HUES6 (cell line): Measurements from ENCODE around the gene OR2V1.
"Not testable (repeated sequence)": the region's sequence is repeated elsewhere in the genome, so short reads cannot be mapped to it uniquely, and the experiment has no call there.

ENCODE experiments used
- H3K27ac ChIP-seq: 2 replicates; pipeline ENCODE4 v1.7.0; 2013; ENCODE audit warnings: low read depth, mild to moderate bottlenecking, low read length, inconsistent platforms
- H3K27me3 ChIP-seq: 2 replicates; pipeline ENCODE4 v1.6.1; 2013; ENCODE audit warnings: low read length; ENCODE audit not compliant: control insufficient read depth, insufficient read depth
- H3K36me3 ChIP-seq: 2 replicates; pipeline ENCODE4 v1.6.1; 2013; ENCODE audit warnings: low read length; ENCODE audit not compliant: control insufficient read depth, insufficient read depth
- H3K4me1 ChIP-seq: 2 replicates; pipeline ENCODE4 v1.6.1; 2013; ENCODE audit warnings: low read length; ENCODE audit not compliant: control insufficient read depth, insufficient read depth
- H3K4me3 ChIP-seq: 2 replicates; pipeline ENCODE4 v1.5.1; 2013; ENCODE audit warnings: low read depth, low read length
- H3K9ac ChIP-seq: one replicate; pipeline ENCODE4 v1.6.1; 2013; ENCODE audit warnings: mild to moderate bottlenecking, low read length
- H3K9me3 ChIP-seq: 2 replicates; pipeline ENCODE4 v1.6.1; 2013; ENCODE audit warnings: low read depth, low read length; ENCODE audit not compliant: control insufficient read depth, insufficient read depth

OR2V1 gene

GRCh38 chr5:181167814-181168488 lies 37.0 kb upstream of the OR2V1 start:
- Histone ChIP-seq H3K4me3 (peak overlapping the region; percentile 63), H3K36me3 (no peaks in the 10 kb centered on the region), H3K4me1 (peaks cover 6% of the 10 kb centered on the region; the same call in 1 of the 2 replicates), H3K9me3 (no peaks in the 10 kb centered on the region), H3K27ac (no peak overlapping the region), H3K27me3 (peaks cover 38% of the 10 kb centered on the region), H3K9ac (no peak overlapping the region)

DNA sequence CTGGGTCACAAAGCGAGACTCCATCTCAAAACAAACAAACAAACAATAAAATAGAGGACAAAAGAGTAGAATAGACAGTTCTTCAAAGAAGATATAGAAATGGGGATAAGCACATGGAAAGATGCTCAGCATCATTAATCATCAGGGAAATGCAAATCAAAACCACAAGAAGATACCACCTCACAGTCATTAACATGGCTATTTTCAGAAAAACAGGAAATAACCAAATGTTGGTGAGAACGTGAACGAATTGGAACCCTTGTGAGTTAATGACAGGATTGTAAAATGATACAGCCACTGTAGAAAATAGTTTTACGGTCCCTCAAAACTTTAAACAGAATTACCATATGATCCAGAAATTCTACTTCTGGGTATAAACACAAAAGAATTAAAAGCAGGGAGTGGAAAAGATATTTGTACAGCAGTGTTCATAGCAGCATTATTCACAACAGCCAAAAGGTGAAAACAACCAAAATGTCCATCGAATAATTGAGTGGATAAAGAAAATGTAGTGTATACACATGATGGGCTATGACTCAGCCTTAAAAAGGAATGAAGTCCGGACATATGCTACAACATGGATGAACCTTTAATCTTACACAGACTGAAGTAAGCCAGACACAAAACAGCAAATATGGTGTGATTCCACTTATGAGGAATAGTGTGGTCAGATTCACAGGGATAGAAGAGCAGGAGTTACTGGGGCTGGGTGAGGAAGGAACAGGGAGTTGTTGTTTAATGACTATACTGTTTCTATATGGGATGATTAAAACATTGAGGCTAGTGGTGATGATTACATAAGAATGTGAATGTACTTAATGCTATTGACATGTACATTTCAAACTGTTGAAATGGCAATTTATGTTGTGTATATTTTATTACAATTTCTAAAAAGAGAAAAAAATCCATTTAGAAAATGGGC lies 36.1 kb upstream of the OR2V1 start:
- H3K4me1 ChIP-seq: peaks cover 6% of the 10 kb centered on the region; the same call in 1 of the 2 replicates
- H3K9me3 ChIP-seq: no peaks in the 10 kb centered on the region
- no peak overlapping the region for H3K9ac ChIP-seq
- peaks cover 38% of the 10 kb centered on the region for H3K27me3 ChIP-seq
- no peaks in the 10 kb centered on the region for H3K36me3 ChIP-seq
- H3K4me3 ChIP-seq: peak overlapping the region; percentile 24
- no peak overlapping the region for H3K27ac ChIP-seq

GRCh38 chr5:181164076-181164952 lies 33.3 kb upstream of the OR2V1 start:
- peak overlapping the region; percentile 79 for H3K4me3 ChIP-seq
- H3K9ac ChIP-seq: peak overlapping the region; percentile 70
- peaks cover 19% of the 10 kb centered on the region for H3K4me1 ChIP-seq
- H3K27me3 ChIP-seq: peaks cover 19% of the 10 kb centered on the region
- no peaks in the 10 kb centered on the region for H3K9me3 ChIP-seq
- H3K27ac ChIP-seq: no peak overlapping the region
- no peaks in the 10 kb centered on the region for H3K36me3 ChIP-seq

- H3K4me1 ChIP-seq: peaks cover 19% of the 10 kb centered on the region
- H3K4me3 ChIP-seq: peak overlapping the region; percentile 71
- H3K27me3 ChIP-seq: peaks cover 18% of the 10 kb centered on the region
- no peaks in the 10 kb centered on the region for H3K9me3 ChIP-seq
- no peak overlapping the region for H3K9ac ChIP-seq
- H3K36me3 ChIP-seq: no peaks in the 10 kb centered on the region
- no peak overlapping the region for H3K27ac ChIP-seq
These were observed 32.6 kb upstream of the OR2V1 start for GRCh38 chr5:181163487-181164075.

DNA sequence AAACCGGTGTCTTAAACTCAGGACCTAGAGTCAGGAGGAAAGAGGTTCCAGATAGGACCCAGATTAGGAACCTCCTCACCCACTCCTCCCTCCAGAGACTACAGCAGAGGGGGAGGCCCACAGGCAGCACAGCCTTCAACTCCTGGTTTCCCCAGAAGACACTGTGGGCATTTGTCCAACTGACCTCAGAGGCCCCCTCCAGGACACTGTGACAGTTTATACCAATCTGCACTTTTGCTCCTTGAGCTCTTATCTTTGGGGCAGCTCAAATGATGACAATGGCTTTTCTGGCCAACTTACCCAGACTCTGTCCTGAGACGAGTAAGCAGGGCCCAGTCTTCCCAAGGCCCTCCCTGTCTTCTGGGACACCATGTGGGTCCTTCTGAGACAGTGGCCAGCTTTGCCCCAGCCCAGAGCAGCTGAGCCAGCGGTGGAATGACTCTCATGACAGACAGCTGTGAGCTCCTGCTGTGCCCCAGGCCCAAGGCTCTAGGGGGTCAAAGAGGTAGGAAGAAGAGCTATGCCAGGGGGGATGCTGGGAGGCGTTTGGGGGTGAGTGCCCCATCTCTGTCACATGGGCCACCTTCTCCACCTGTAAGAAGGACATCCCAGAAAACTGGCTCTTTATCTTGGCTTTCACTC lies 30.7 kb upstream of the OR2V1 start:
- Histone ChIP-seq H3K4me3 (peak overlapping the region; percentile 32; the same call in 1 of the 2 replicates), H3K27me3 (peaks cover 19% of the 10 kb centered on the region), H3K27ac (no peak overlapping the region; the same call in 1 of the 2 replicates), H3K9ac (peak overlapping the region; percentile 12), H3K4me1 (peaks cover 12% of the 10 kb centered on the region), H3K9me3 (no peaks in the 10 kb centered on the region), H3K36me3 (no peaks in the 10 kb centered on the region)

DNA sequence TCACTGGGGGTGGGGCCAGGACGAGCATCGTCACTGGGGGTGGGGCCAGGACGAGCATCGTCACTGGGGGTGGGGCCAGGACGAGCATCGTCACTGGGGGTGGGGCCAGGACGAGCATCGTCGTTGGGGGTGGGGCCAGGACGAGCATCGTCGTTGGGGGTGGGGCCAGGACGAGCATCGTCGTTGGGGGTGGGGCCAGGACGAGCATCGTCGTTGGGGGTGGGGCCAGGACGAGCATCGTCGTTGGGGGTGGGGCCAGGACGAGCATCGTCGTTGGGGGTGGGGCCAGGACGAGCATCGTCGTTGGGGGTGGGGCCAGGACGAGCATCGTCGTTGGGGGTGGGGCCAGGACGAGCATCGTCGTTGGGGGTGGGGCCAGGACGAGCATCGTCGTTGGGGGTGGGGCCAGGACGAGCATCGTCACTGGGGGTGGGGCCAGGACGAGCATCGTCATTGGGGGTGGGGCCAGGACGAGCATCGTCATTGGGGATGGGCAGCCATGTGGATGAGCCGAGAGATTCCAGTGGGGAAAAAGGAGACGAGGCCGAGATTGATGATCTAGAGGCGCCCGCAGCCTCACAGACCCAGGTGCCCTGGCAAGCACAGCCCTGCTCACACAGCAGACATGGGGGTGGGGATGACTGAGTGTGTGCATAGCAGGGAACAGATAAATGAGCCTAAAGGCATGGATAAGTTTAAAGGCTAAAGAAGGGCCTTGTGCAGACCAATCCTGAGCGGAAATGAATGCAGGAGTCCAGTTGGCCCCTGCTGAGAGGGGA lies 30.0 kb upstream of the OR2V1 start:
- Histone ChIP-seq H3K9ac (peak overlapping the region; percentile 12), H3K27me3 (peaks cover 25% of the 10 kb centered on the region), H3K4me3 (peak overlapping the region; percentile 32), H3K4me1 (peaks cover 12% of the 10 kb centered on the region)
- not testable (repeated sequence) for H3K36me3 ChIP-seq, H3K27ac ChIP-seq, H3K9me3 ChIP-seq

DNA sequence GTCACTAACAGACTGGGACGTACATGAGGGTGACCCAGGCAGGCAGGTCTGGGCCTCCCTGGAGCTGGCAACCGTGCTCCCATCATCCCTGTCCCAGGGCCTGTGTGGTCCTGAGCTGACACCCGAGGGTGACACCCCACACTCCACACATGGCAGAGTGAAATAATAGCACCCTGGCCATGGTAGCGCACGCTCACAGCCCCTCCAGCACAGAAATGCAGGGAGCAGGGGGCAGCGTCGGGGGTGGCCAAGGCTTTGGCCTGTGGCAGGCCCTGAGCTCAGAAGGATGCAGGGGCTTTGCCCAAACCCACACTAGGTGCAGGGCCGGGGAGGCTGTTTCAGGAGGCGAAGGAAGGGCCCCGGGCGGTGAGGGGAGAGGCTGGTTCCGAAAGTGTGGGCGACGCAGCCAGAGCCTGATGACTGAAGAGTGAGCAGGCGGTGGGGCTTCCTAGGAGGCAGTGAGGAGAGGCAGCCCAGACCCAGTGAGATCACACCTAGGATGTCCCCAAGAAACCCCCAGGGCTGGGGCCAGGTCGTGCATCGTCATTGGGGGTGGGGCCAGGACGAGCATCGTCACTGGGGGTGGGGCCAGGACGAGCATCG lies 29.3 kb upstream of the OR2V1 start:
- peak overlapping the region; percentile 57 for H3K4me3 ChIP-seq
- peak overlapping the region; percentile 89 for H3K27ac ChIP-seq
- peaks cover 27% of the 10 kb centered on the region for H3K27me3 ChIP-seq
- peaks cover 12% of the 10 kb centered on the region for H3K4me1 ChIP-seq
- H3K9me3 ChIP-seq: no peaks in the 10 kb centered on the region
- H3K36me3 ChIP-seq: no peaks in the 10 kb centered on the region
- peak overlapping the region; percentile 60 for H3K9ac ChIP-seq

DNA sequence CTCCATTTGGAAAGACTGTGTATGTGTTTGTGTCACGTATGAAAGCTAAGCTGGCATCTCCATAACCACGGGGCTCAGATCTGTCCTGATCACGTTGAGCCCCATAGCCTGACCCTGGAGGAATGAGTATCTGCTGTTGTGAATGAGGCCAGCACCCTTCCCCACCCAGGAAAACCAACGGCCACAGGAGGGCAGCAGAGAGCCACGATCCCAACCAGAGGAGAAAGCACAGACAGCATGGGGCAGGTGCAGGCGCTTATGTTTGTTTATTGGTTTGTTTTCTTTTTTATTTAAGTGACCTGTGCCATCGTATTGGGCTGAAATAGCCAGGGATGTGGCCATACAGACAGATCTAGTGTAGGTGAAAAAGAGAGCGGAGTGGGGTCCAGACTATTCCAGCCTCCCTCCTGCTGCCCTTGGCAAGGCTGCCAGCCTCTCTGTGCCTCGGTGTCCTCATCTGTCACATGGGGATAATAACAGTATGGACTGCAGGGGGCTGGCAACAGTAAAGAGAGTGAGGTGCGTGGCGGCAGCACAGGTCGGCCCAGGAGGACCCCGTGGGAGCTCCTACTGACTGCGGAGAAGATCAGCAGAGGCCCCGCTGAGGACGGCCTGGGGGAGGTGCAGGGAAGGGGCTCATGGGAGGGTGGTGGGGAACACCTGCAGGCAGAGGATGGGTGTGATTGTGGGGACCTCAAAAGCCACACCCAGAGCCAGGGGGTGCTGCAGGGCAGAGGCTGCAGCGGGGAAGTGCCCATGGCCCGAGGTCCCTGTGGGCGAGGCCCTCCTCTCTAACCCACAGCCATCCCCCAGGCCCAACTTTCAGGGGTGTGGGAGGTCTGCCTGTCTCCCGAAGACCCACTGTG lies 28.6 kb upstream of the OR2V1 start:
- peaks cover 28% of the 10 kb centered on the region for H3K27me3 ChIP-seq
- no peaks in the 10 kb centered on the region; the same call in 1 of the 2 replicates for H3K9me3 ChIP-seq
- H3K4me3 ChIP-seq: no peak overlapping the region
- H3K36me3 ChIP-seq: no peaks in the 10 kb centered on the region
- no peak overlapping the region for H3K9ac ChIP-seq
- no peak overlapping the region for H3K27ac ChIP-seq
- H3K4me1 ChIP-seq: peaks cover 12% of the 10 kb centered on the region

DNA sequence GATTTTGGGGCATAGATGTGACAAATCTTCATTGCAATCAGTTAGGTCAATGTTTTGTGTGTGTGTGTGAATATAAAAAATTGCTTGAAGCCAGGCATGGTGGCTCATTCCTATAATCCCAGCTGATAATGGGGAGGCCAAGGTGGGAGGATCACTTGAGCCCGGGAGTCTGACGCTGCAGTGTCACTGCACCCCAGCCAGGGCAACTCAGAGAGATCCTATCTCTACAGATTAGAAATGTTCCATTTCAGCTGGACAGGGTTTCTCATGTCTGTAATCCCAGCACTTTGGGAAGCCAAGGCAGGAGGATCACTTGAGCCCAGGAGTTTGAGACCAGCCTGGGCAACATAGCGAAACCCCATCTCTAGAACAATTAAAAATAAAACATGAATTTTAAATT lies 27.9 kb upstream of the OR2V1 start:
- Histone ChIP-seq H3K4me3 (no peak overlapping the region), H3K9me3 (no peaks in the 10 kb centered on the region; the same call in 1 of the 2 replicates), H3K36me3 (no peaks in the 10 kb centered on the region), H3K27ac (no peak overlapping the region), H3K9ac (no peak overlapping the region), H3K4me1 (peaks cover 12% of the 10 kb centered on the region), H3K27me3 (peaks cover 28% of the 10 kb centered on the region)
